AML-193 (cell line): ENCODE measurements around the gene PSPC1.
"Not testable (repeated sequence)": the region's sequence is repeated elsewhere in the genome, so short reads cannot be mapped to it uniquely, and the experiment has no call there.

Experiments
- DNase-seq, 2 experiments: peaks; one replicate each; lab custom pipeline; 2025; lab: John Stamatoyannopoulos, UW

The PSPC1 gene

GRCh38 chr13:19782727-19783682 is at the start of gene PSPC1:
Gene PSPC1, minus strand, starts transcription at chr13:19782945. Its CDS starts 188 bp downstream, at chr13:19782757.
- peak; percentile 96 to 97 for DNase-seq

- DNase-seq, result no peak
These were observed 39.9 kb upstream of the PSPC1 start for GRCh38 chr13:19822673-19823072.

GRCh38 chr13:19818223-19818842 is 35.6 kb upstream of the PSPC1 start:
- no peak for DNase-seq

- DNase-seq, result no peak
These were observed 34.9 kb upstream of the PSPC1 start for GRCh38 chr13:19817510-19818158.

GRCh38 chr13:19817106-19817505 is 34.4 kb upstream of the PSPC1 start:
- DNase-seq, result no peak

GRCh38 chr13:19815842-19816241 is 33.1 kb upstream of the PSPC1 start:
- not testable (repeated sequence) for DNase-seq

GRCh38 chr13:19810996-19811881 is 28.5 kb upstream of the PSPC1 start:
- DNase-seq, result no peak

GRCh38 chr13:19810151-19810550 is 27.4 kb upstream of the PSPC1 start:
- no peak for DNase-seq

GRCh38 chr13:19805765-19806164 is 23.0 kb upstream of the PSPC1 start:
- no peak for DNase-seq

- DNase-seq, result no peak
These were observed 13.2 kb upstream of the PSPC1 start for GRCh38 chr13:19795956-19796355.

- DNase-seq, result no peak
These were observed 11.9 kb upstream of the PSPC1 start for GRCh38 chr13:19794631-19795030.

- no peak for DNase-seq
These were observed 9.3 kb upstream of the PSPC1 start for GRCh38 chr13:19791953-19792537.

- peak in 1 of 2 experiments; percentile 22 for DNase-seq
These were observed 557 bp downstream of the PSPC1 start for GRCh38 chr13:19782049-19782726.

GRCh38 chr13:19781526-19781925 is 1.2 kb downstream of the PSPC1 start:
- DNase-seq, result no peak

GRCh38 chr13:19780753-19781418 is 1.9 kb downstream of the PSPC1 start:
- not testable (repeated sequence) for DNase-seq

GRCh38 chr13:19772306-19772705 is 10.4 kb downstream of the PSPC1 start:
- DNase-seq, result no peak

GRCh38 chr13:19769854-19770253 is 12.9 kb downstream of the PSPC1 start:
- DNase-seq, result no peak

- no peak for DNase-seq
These were observed 14.8 kb downstream of the PSPC1 start for GRCh38 chr13:19767966-19768365.

GRCh38 chr13:19766591-19766990 is 16.2 kb downstream of the PSPC1 start:
- DNase-seq, result no peak

- DNase-seq, result no peak
These were observed 18.5 kb downstream of the PSPC1 start for GRCh38 chr13:19764237-19764636.
